GM12801 (cell line): ENCODE results near the gene MPDZ.

Experiments
- CTCF ChIP-seq: IDR thresholded peaks from one replicate; pipeline ENCODE4 v1.5.1; 2011; ENCODE audit warnings: control low read depth; ENCODE audit not compliant: insufficient read length; ENCODE audit errors: extremely low read depth

The MPDZ gene

GRCh38 chr9:13137426-13137825, 142.1 kb downstream of the MPDZ start:
- no peak for TF ChIP-seq CTCF

- no peak for TF ChIP-seq CTCF
These were observed 147.5 kb downstream of the MPDZ start for GRCh38 chr9:13131991-13132390.

- no peak for TF ChIP-seq CTCF
These were observed 148.1 kb downstream of the MPDZ start for GRCh38 chr9:13131416-13131815.

GRCh38 chr9:13128266-13128860, 151.1 kb downstream of the MPDZ start:
- no peak for TF ChIP-seq CTCF

- no peak for TF ChIP-seq CTCF
These were observed 152.4 kb downstream of the MPDZ start for GRCh38 chr9:13127131-13127530.

- TF ChIP-seq CTCF = no peak
These were observed 154.2 kb downstream of the MPDZ start for GRCh38 chr9:13125261-13125660.

- no peak for TF ChIP-seq CTCF
These were observed 156.6 kb downstream of the MPDZ start for GRCh38 chr9:13122756-13123369.
